Anterior cingulate cortex (tissue), 58 donors: Measurements from ENCODE around the gene CACNA1F.

ENCODE experiments used
- DNase-seq, 58 donors: peaks; one replicate each; lab custom pipeline; 2025; lab: John Stamatoyannopoulos, UW

The CACNA1F gene

DNA sequence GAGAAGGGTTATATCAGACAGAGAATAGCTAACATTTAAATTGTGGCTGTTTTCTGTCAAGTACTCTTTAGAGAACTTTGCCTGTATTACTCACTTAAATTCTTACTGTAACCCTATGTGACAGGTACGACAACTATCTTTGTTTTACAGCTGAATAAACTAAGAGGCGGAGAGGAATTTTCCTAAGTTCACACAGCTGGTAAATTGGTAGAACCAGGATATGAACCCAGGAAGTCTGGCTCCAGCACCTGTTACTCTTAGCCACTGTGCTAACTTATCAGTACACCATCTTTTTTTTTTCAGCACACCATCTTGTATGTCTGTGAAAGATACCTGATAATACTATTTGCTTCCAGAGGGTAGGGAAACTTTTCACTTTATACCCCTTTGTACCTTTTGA is 31.1 kb downstream of the CACNA1F start:
- no peak for DNase-seq

DNA sequence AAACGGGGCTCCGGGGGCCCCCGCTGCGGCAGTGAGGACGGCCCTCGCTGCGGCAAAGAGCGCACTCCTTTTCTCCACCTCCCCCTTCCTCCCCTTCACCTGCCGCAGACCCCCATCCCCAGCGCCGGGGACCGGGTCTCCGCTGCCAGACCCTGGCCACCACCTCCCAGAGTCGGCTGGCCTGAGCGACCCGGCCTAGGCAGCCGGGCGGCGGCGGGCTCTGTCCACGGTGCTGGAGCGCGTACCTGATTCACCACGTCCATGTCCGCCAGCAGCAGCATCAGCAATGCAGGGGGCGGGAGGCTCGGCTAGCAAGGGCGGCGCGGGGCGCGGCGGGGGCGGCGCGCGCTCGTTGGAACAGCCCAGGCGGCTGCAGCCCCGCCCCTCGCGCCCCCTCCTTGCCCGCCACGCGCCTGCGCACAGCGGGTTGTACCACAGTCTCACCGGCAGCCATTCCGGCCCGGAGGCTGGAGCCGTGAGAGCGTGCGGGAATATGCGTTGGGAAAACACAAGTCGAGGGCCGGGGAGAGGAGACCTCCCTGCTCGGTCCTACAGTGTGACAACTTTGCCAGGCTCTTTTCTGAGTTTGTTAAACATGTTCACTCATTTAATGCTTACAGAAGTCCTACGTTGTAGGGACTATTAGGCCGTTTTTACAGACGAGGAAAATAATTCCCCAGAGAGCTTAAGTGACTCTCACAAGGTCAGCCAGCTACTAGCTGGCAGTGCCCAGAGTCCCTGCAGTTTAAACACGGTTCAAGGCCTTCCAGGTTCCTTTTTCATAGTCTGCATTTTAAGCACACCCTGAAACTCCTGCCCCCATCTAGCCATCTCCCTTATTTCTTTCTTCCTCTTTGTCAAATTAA is 33.0 kb downstream of the CACNA1F start, which contains the start of gene SYP:
Gene SYP, minus strand, starts transcription at position 288 of the 866 bp plus-strand sequence. Its CDS starts 7 bp downstream, at position 281.
- DNase-seq = peak; percentile 2 to 89 (median 77)

DNA sequence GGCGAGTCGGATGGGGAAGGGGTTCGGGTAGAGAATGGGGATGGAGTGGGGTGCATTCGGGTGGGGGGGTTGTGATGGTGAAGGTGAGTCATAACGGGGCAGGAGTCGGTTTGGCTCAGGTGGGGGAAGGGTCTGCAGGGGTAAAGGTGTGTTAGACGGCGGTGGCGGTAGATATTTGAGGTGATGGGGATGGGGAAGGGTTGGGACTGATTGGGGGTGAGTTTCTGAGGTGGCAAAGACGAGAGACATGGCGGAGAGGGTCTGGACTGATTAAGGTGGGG is 33.9 kb downstream of the CACNA1F start:
- no peak for DNase-seq

DNA sequence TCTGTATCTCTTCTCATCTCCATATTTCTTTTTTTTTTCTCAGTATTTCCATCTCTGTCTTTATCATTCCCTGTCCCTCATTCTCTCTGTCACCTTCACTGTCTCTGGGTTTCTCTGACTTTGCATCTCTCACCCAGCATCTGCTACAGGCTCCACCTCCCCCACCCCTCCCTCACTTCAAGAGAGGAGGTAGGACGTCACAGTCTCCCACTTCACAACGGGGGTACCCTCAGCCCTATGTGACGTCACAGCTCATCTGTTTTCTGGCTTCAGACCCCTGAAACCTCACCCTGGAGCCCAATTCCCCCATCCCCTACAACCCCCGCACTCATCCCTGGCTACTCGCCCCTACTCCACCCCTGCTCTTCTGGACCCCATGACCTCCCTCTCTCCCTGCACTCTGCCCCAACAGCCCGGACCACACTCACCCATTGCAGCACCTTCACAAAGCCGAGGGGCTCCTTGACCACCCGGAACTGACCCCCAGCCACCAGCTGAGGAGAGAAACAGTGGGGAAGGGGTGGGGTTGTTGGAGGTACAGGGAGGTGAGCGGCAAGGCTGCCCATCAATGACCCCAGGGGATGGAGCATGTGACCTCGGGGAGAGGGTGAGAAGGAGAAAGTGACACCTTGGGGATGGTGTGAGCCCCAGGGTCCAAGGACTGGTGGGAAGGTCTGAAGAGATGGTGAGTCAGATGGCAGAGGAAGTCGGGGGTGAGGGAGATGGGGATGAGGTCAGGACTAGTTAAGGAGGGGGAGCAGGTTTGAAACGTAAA is 34.4 kb downstream of the CACNA1F start:
- DNase-seq = peak in 7 of 58 donors; percentile 1 to 13 (median 6)

DNA sequence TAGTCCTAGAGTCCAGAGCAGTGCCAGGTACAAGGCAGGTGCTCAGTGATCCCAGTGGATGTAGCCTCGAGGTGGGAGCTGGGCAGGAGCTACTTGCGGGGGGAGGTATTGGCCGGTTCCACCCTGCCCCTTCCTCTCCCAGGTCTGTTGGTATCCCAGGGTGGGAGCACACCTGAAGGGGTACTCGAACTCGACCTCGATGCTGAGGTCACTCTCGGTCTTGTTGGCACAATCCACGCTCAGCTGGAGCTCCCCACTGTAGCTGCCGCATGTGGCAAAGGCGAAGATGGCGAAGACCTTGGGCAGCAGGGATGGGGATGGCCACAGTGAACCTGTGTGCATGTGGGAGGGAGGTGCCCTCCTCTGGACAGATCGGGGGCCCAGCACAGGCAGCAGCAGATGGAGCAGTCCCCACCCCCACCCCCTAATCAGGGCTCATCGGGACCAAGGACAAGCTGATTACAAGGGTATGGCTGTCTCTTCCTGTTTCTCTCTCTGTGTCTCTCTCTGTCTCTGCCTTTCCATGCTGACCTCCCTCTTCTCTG is 35.5 kb downstream of the CACNA1F start:
- DNase-seq = no peak

- peak in 1 of 58 donors; percentile 3 for DNase-seq
Measured at GRCh38 chrX:49193542-49193964, 39.6 kb downstream of the CACNA1F start.

DNA sequence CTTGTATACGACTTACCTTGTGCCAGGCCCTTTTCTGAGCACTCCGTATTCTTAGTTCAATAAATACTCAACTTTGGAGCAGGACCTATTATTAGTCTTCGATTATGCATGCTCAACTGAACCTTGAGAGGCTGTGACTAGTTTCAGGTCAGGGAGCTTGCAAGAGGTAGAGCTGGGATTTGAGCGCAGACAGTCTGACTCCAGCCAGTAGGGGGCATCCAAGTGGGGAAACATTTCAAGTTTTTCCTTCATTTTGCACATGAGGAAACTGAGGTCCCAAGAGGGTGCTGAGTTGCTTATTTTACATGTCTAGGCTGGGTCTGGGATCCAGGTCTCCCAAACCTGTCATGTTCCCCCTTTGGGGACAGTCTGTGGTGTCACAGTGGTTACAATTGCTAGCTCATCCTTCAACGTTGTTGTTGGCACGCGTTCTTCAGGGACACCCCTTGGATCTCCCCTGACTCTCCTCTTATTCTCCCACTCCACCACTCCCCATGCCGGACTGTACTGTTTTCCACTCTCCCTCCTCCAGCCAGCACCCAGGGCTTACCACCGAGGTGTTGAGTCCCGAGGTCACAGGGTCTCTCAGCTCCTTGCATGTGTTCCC is 40.3 kb downstream of the CACNA1F start:
- DNase-seq = peak in 6 of 58 donors; percentile 0 to 12 (median 5)

DNA sequence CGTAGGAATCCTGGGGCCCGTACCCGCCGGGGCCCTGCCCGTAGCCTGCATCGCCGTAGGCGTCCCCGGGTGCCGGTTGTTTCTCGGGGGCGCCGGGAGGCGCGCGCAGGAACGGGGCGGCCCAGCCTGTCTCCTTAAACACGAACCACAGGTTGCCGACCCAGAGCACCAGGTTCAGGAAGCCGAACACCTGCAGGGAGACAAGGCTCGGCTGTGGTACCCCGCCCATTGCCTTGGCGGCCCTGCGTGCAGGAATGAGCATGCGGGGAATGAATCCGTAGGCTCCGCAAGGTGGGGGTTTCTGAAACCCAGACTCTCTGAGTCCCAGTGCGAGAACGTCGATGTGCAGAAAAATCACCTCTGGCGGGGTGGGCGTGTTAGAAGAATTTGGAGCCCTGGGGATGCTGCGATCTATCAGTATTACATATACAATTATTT is 41.5 kb downstream of the CACNA1F start:
- DNase-seq = no peak

- peak; percentile 32 to 99 (median 91) for DNase-seq
Measured at GRCh38 chrX:49190821-49191573, 42.1 kb downstream of the CACNA1F start.

DNA sequence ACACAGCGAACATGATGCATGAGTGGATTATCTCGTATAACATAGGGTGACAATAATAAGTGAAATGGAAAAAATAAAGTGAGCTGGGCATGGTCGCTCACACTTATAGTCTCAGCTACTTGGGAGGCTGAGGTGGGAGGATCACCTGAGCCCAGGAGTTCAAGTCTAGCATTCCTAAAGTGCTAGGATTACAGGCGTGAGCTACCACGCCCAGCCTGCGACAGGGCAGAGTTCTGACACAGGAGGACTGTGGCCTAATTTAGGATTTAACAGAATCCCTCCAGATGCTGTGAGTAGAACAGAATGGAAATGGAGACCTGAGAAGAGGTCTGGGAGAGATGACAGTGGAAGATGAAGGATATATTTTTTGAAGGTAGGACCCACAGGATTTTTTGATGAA is 43.5 kb downstream of the CACNA1F start:
- DNase-seq = no peak

DNA sequence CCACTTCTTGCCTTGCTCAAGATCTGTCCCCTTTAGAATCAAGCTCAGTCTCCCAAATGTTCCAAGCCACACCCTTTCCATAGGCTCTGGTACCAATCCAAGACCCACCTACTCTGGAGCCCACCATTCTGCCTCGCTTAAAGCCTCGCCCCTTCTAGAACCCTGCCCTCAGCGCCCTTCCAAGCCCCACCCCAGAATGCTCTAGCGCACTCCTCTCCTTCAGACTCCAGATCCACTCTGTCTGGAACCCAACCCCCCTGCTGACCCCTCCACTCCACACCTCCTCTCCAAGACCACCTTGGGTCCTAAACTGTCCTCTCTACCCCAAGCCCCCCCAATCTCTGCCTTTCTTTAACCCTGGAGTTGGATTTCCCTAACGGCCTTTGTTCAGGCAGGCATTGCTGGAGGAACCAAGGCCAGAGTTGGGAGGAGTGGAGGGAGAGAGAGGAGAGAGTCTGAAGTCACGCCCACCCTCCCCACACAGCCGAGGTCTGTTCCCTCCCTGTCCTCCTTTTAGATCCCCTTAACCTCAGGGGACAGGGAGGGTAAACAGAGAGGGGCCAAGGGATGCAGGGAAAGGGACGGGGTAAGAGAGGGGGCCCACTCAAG is 44.6 kb downstream of the CACNA1F start:
- DNase-seq = no peak

- DNase-seq = no peak
Measured at GRCh38 chrX:49187526-49187925, 45.6 kb downstream of the CACNA1F start.

DNA sequence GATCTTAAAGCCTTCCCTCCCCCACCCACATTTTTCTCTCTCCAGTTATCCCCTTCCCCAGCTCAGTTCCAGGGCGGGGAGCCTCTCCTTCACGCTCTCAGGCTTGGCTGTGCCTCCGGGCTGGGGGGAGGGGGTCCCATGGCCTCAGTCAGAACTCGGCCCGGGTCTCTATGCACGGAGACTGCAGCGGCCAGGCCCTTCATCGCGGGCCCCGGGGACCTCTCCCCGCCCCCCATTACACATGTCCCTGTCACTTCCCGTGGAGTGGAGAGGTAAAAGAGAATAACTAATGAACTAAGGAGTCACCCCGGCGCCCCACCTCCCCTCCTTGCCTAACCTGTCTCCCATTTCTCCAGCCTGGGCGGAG is 46.1 kb downstream of the CACNA1F start:
- DNase-seq = no peak

DNA sequence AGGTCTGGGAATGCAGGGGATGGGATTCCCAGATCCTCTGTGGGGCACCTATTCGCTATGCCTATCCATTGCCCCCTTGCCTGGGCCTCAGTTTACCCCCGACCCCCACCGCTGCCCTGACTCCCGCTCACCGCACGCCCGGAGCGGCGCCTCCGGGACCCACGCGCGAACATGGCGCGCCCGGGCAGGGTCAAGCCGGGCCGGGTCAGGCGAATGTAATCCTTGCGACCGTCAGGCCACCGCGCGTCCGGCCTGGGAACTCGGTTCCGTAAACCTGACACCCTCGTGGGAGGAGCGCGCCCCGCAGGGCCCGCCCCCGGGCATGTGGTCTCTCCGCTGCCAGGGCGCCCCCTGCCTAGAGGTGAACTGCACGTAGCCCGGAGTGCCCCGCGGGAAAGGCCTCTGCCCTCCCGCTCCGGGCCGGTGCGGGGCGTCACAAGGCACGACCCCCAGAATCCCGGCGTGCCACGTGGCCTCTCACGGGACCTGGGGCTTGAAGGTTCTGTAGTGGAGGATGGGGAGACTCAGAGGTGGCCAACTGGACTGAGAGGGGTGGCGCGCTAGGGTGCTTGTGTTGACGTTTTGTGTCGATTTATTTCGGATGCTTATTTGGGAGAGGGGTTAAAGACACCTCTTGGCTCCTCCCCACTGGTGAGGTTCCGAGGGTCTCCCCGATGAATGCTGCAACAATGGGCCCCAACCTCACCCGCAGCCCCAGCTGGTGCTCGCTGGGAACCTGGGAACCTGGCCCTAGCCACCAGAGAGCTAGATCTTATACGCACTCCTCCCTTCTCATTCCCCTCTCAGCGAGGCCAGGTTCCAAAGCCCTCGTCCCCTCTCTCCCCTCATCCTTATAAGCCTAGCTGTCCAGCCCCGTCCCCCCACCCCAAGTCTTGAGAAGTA is 46.8 kb downstream of the CACNA1F start, which contains the start of gene PRICKLE3:
Gene PRICKLE3, minus strand, starts transcription at position 249 of the 903 bp plus-strand sequence. Its CDS starts 76 bp downstream, at position 173.
- peak in 47 of 58 donors; percentile 1 to 63 (median 26) for DNase-seq

DNA sequence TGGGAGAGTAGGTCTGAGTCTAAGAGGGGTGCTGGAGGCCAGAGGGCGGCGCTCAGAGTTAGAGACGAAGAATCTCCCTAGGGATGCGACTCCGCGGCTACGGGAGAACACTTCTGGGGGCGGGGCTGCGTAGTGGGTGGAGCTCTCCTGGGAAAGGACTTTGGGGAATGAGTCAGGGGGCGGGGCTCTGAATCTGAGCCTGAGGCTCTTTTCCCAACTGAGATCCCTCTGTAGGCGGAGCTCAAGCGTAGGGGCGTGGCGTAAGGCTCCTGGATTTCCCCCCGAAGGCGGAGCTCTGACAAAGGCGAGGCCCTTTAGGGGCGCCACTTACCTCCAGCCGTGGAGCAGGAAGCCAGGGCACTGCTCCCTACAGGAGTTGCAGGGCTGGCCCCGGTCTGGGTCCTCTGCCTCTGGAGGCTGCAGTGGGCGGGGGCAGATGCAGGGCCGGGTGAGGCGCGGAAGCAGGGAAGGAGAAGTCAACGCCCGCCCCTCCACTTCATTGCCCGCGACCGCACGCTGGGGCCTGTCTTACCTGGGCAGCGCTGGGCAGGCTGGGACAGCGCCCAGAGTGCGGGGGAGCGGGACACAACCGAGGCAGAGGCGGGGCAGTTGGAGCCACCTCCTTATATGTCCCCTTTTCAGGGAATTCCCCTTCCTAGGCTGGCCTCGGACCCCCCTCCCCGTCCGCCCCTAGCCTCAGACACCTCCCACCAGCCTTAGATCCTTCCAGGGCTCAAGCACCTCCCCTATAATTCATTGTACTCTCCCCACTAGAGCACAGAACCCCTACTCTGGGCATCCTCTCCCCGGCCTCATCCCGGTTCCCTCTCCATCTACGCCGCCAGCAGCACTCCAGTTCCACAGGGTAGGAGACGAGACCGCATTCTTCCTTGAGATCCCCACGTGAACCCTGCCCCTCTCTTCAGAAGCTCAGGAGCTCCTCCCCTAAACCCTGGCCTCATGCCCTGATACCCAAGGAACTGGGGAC is 48.6 kb downstream of the CACNA1F start:
- DNase-seq = peak in 34 of 58 donors; percentile 2 to 72 (median 28)

- DNase-seq = no peak
Measured at GRCh38 chrX:49183701-49184281, 49.3 kb downstream of the CACNA1F start.

GRCh38 chrX:49179358-49179757 is 53.8 kb downstream of the CACNA1F start:
- no peak for DNase-seq
